Testis (tissue), 3 donors: ENCODE results near the gene UBE2O. TPM values are rescaled to one million over a fixed set of nuclear protein-coding genes. Genes with fewer than 3 reads are reported as not detected.

Source experiments
- DNase-seq: peaks from one replicate; pipeline ENCODE4 v3.0.0-alpha.2; 2019
- H3K27ac ChIP-seq, 2 donors: fragments of 200-600 bp; sonication (generic); one replicate each; pipeline ENCODE4 v1.5.1; 2019
- H3K27me3 ChIP-seq: fragments of 200-600 bp; sonication (generic); one replicate; pipeline ENCODE4 v1.5.1; 2019
- H3K36me3 ChIP-seq: fragments of 200-600 bp; sonication (generic); one replicate; pipeline ENCODE4 v1.5.1; 2017; ENCODE audit warnings: low read depth; ENCODE audit errors: missing control alignments
- H3K4me1 ChIP-seq: fragments of 200-600 bp; sonication (generic); one replicate; pipeline ENCODE4 v1.5.1; 2019
- H3K4me3 ChIP-seq, 2 donors: fragments of 200-600 bp; sonication (generic); one replicate each; pipeline ENCODE4 v1.5.1; 2017 to 2019
- H3K9me3 ChIP-seq: fragments of 200-600 bp; sonication (generic); one replicate; pipeline ENCODE4 v1.5.1; 2017
- POLR2A ChIP-seq: fragments of 450-650 bp; IDR thresholded peaks from one replicate; pipeline ENCODE4 v1.6.1; 2017; ENCODE audit warnings: antibody characterized with exemption, mild to moderate bottlenecking, moderate library complexity
- WGBS, 2 donors: methylation state at CpG; one replicate each; pipeline ENCODE4 v1.1.5; 2018; 5-methylcytosine and 5-hydroxymethylcytosine counted together
- intact Hi-C: fragments of 100-400 bp; cut with DNase I; formaldehyde crosslinking; loops from one replicate; pipeline ENCODE4 v1.15.1; 2023; ENCODE audit warnings: low total_unique reads
- polyA plus RNA-seq: library from polyadenylated mRNA; stranded (reverse); fragments of 350-450 nt; fragmentation: Illumina TruSeq; extraction: RNeasy Lipid Tissue Mini Kit (QIAGEN cat#74804); gene quantifications from one replicate; pipeline ENCODE4 v1.2.3, GENCODE V29; 2014; ENCODE audit warnings: low read depth, low replicate concordance; ENCODE audit not compliant: insufficient read depth
- total RNA-seq, 2 donors: library from RNA; depleted of rRNA; stranded (reverse); fragments of >200 nt; gene quantifications; one replicate each; pipeline ENCODE4 v1.2.3, GENCODE V29; 2016
- TF ChIP-seq, protein P1 (sequence below), 3 experiments: fragments of 450-650 bp in 2 of 3; fragments of 200-600 bp in 1 of 3; sonication (generic) in 1 of 3; IDR thresholded peaks; one replicate each; pipeline ENCODE4 v1.5.1; 2016 to 2019; ENCODE audit warnings: antibody characterized with exemption in 3 of 3, mild to moderate bottlenecking in 2 of 3, moderate library complexity in 1 of 3

Gene UBE2O
- total and polyA plus RNA-seq, 3 donors from 2014 or later: 40.6 to 58.0 (median 56.6) TPM

DNA sequence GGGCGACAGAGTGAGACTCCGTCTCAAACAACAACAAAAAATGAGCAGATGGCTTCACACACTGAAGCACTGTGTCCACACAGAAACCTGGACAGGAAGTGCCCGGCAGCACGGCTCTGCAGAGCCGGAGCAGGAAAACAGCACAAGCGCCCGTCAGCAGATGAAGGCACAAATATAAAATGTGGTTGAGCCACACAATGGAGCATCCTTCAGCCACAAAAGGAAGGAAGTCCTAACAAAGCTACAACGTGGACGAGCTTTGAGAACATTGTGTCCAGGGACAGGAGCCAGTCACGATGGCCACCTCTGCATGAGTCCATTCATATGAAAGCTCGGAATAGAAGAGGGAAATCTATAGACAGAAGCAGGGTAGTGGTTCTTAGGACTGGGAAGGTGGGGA is 32.6 kb upstream of the UBE2O start:
- Histone ChIP-seq H3K36me3 (no peaks in the 10 kb centered on the region), H3K4me1 (peaks cover 8% of the 10 kb centered on the region), H3K4me3 (no peak overlapping the region), H3K27ac (no peak overlapping the region), H3K27me3 (no peaks in the 10 kb centered on the region), H3K9me3 (no peaks in the 10 kb centered on the region)
- intact Hi-C loops: no loop called here
- DNase-seq: peak; percentile 53
- 30 to 38% methylated on average over 11 of the region's 11 CpGs for WGBS, 2 donors
- no peak for TF ChIP-seq POLR2A
- TF ChIP-seq, protein P1, sequence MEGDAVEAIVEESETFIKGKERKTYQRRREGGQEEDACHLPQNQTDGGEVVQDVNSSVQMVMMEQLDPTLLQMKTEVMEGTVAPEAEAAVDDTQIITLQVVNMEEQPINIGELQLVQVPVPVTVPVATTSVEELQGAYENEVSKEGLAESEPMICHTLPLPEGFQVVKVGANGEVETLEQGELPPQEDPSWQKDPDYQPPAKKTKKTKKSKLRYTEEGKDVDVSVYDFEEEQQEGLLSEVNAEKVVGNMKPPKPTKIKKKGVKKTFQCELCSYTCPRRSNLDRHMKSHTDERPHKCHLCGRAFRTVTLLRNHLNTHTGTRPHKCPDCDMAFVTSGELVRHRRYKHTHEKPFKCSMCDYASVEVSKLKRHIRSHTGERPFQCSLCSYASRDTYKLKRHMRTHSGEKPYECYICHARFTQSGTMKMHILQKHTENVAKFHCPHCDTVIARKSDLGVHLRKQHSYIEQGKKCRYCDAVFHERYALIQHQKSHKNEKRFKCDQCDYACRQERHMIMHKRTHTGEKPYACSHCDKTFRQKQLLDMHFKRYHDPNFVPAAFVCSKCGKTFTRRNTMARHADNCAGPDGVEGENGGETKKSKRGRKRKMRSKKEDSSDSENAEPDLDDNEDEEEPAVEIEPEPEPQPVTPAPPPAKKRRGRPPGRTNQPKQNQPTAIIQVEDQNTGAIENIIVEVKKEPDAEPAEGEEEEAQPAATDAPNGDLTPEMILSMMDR (IDR thresholded peaks at IDR 0.05): no peak

DNA sequence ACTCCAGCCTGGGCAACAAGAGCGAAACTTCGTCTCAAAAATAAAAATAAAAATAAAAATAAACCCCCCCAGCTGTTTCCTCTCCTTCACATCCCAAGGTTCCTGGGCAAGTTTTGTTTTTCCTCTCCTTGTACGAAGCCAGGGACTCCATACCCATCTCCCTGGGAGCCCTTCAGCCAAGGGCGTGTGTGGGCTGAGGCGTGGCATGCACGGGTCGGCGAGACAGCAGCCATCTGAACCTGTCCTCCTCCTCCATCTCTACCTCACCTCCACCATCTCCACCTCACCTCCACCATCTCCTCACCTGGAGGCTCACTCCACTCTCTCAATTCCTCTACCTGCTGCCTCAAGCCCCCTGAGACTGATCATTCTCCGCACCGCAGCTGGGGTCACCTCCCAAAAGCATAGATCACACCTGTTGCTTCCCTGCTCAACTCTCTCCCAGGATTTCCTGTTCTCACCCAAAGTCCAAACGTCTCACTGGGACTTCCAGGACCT is 31.3 kb upstream of the UBE2O start:
- Histone ChIP-seq H3K4me3 (no peak overlapping the region), H3K9me3 (no peaks in the 10 kb centered on the region), H3K36me3 (no peaks in the 10 kb centered on the region), H3K4me1 (peaks cover 13% of the 10 kb centered on the region), H3K27me3 (no peaks in the 10 kb centered on the region), H3K27ac (no peak overlapping the region)
- no peak for TF ChIP-seq POLR2A
- TF ChIP-seq, protein P1 (IDR thresholded peaks at IDR 0.05): no peak
- no peak for DNase-seq
- intact Hi-C loops: no loop called here
- WGBS, 2 donors: 86 to 88% methylated on average over 11 of the region's 11 CpGs

DNA sequence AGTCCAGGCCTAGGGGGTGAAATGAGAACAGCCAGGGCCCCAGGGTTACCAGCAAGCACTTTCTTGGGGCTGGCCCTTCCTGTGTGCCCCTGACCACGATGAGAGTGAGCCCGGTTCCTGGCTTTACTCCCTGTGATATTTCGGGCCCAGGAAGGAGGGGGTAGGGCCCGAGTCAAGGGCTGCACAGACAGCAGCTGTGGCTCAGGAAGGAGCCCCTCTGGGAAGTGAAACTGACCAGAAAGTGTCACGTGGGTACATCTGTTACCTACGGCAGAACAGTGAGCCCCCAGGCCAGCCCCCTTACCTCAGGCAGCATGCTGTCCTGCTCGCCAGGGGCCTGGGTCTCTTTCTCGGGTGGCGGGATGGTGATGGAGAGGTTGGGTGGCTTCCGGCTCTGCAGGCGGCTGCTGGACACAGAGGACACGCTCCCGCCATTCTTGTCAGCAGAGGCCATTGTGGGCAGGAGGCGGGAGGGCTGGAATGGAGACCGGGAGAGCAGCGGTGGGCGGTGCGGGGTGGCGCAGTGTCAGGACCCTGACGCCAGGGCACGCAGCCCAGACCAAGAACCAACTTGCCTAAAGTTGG is 28.2 kb upstream of the UBE2O start:
- TF ChIP-seq, protein P1 (IDR thresholded peaks at IDR 0.05): no peak
- TF ChIP-seq POLR2A: no peak
- Histone ChIP-seq H3K27ac (peak overlapping the region; percentile 64 to 78), H3K9me3 (no peaks in the 10 kb centered on the region), H3K36me3 (no peaks in the 10 kb centered on the region), H3K4me3 (no peak overlapping the region), H3K27me3 (no peaks in the 10 kb centered on the region), H3K4me1 (peaks cover 13% of the 10 kb centered on the region)
- 70 to 75% methylated on average over 3 to 19 of the region's 21 CpGs for WGBS, 2 donors
- DNase-seq: peak; percentile 44
- intact Hi-C loops: no loop called here

DNA sequence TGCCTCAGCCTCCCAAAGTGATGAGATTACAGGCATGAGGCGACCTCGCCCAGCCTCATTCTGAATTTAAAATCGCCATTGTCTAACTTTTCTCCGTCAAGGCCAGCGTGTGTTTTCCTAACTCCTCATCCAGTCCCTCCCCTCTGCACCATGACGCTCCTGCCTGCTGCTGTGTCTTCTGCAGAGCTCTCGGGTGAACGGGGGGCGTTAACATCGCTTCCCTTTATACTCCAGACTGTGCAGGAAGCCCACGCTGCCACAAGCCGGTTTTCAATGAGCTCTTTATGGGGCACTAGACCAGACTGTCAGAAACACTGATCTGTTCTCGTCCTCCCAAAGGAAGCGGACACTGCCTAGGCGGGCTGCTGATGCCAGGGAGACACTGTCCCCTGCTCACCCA is 27.7 kb upstream of the UBE2O start:
- no peaks in the 10 kb centered on the region for H3K36me3 ChIP-seq
- DNase-seq: peak; percentile 81
- H3K27me3 ChIP-seq: no peaks in the 10 kb centered on the region
- peak overlapping the region; percentile 64 to 78 for H3K27ac ChIP-seq
- H3K4me3 ChIP-seq: no peak overlapping the region
- no peaks in the 10 kb centered on the region for H3K9me3 ChIP-seq
- peaks cover 13% of the 10 kb centered on the region for H3K4me1 ChIP-seq
- intact Hi-C loops: no loop called here
- TF ChIP-seq, protein P1 (IDR thresholded peaks at IDR 0.05): no peak
- TF ChIP-seq POLR2A: no peak
- 28 to 46% methylated on average over 13 to 15 of the region's 15 CpGs for WGBS, 2 donors

DNA sequence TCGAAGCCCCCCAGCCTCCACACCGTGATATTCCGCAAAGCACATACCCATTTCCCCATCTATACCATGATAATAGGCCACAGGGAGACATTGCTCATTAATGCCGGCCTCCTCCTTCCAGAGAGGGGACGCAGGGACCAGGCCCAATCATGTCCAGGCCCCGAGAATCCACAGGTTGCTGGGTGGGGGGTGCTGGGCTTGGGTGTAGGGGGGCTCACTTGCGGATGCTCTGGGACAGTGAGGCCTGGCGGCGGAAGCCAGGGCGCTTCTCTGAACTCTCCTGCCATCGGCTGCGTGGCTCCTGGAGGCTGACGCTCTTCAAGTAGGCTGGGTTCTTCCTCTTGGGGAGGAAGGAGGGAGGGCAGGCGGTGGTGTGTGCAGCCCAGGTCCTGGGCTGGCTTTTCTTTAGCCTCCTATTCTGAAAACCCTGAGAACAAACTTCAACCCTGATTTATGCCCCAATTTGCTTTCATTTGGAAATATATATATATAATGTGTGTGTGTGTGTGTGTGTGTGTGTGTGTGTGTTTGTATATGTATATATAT is 26.6 kb upstream of the UBE2O start:
- Histone ChIP-seq H3K27me3 (no peaks in the 10 kb centered on the region), H3K4me3 (no peak overlapping the region), H3K4me1 (peaks cover 13% of the 10 kb centered on the region), H3K27ac (no peak overlapping the region), H3K36me3 (no peaks in the 10 kb centered on the region), H3K9me3 (no peaks in the 10 kb centered on the region)
- TF ChIP-seq, protein P1 (IDR thresholded peaks at IDR 0.05): no peak
- no peak for TF ChIP-seq POLR2A
- no peak for DNase-seq
- intact Hi-C loops: no loop called here
- 88 to 89% methylated on average over 12 to 14 of the region's 14 CpGs for WGBS, 2 donors
